Measurements from ENCODE around the gene DPP9.

DNA sequence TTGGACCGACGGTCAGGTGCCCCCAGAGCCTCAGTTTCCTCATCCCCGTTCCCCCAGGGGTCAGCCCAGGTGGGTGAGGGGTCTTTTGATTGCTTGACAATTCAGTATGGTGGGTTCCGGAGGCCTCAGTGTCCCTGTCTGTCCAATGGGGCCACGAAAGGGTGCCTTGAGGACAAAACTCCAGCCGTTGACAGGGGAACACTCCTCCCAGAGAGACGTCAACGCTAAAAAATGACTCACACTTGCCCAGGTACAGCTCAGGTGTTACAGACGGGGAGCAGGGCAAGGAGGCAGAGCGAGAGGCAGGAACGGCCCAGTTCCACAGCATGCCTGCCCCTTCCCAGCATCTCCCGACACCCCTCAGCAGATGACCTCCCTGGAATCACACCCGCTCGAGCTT is 82.5 kb downstream of the DPP9 start:
- no peak for TF ChIP-seq GATA3 (IDR thresholded peaks at IDR 0.05; ENCODE audit: low read depth, low read length)
- no peak for TF ChIP-seq GATA2 (IDR thresholded peaks at IDR 0.05; ENCODE audit: low read depth, low read length)
